Measurements from ENCODE around the gene TMIGD2.

- TF ChIP-seq POLR2AphosphoS5 (IDR thresholded peaks at IDR 0.05) (no peak), POLR2A (IDR thresholded peaks at IDR 0.05) (no peak)
Measured at GRCh38 chr19:4320419-4320818, 18.2 kb upstream of the TMIGD2 start.

All from breast epithelium (tissue), 3 donors.